ENCODE results near the gene KAZN.

DNA sequence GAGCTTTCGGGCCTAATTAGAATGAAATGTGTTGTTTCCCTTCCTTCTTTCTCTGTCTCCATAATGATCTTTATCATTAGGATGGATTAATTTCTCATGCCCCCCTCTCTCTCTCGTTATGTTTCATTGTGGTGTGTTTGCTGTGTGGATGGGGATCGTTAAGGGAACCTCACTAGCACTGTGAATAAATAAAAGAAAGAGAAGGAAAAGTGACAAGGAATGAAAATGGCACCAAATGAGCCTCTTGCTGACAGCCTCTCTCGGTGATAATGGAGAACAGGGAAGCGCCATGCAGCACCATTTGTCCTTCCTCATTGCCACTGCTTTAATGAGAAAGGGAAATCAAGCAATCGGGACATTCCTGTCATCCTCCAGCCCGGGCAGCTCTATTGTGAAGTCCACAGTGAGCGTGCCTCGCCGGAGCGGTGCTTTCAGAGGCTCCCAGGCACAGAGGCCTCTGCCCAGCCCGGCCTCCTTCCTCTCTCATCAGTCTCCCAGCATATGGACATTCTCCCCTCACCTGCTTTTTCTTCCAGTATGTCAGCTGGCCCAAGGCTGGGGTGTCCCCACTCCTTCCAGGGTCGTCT, 289.4 kb downstream of the KAZN start:
- TF ChIP-seq, protein P1, sequence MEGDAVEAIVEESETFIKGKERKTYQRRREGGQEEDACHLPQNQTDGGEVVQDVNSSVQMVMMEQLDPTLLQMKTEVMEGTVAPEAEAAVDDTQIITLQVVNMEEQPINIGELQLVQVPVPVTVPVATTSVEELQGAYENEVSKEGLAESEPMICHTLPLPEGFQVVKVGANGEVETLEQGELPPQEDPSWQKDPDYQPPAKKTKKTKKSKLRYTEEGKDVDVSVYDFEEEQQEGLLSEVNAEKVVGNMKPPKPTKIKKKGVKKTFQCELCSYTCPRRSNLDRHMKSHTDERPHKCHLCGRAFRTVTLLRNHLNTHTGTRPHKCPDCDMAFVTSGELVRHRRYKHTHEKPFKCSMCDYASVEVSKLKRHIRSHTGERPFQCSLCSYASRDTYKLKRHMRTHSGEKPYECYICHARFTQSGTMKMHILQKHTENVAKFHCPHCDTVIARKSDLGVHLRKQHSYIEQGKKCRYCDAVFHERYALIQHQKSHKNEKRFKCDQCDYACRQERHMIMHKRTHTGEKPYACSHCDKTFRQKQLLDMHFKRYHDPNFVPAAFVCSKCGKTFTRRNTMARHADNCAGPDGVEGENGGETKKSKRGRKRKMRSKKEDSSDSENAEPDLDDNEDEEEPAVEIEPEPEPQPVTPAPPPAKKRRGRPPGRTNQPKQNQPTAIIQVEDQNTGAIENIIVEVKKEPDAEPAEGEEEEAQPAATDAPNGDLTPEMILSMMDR (IDR thresholded peaks at IDR 0.05; ENCODE audit: low read length): no peak
- TF ChIP-seq EZH2 (optimal IDR thresholded peaks at IDR 0.05; ENCODE audit: low read depth, low read length): no peak

Measured in MM.1S (cell line).